NCI-H748 treated with DMSO at 0.1 percent for 48 hours (cell line): Measurements from ENCODE around the gene NKAIN2.
A peak's percentile ranks its signal among the peaks of the same experiment; 100 is the strongest.

Source experiments
- DNase-seq: peaks from one replicate; lab custom pipeline; 2025; lab: John Stamatoyannopoulos, UW

NKAIN2 gene

GRCh38 chr6:124825564-124825963 is 1021.9 kb downstream of the NKAIN2 start:
- DNase-seq: no peak

DNA sequence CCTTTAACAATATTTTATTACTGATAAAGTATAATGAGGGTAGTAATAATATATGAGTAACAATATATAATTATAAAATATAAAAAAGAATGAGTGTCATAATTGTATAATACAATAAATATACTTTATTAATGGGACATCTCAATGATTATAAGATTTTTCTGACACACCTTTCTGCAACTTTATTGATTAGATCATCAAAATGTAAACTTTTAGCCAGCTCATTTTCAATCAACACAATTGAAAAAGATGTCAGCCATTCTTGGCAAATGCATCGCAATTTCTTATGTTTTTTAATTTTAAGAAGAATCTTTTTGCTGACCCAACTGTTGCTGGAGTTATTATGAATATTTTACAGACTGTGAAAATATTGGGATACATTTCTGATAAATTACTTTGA is 1026.2 kb downstream of the NKAIN2 start:
- DNase-seq: no peak

DNA sequence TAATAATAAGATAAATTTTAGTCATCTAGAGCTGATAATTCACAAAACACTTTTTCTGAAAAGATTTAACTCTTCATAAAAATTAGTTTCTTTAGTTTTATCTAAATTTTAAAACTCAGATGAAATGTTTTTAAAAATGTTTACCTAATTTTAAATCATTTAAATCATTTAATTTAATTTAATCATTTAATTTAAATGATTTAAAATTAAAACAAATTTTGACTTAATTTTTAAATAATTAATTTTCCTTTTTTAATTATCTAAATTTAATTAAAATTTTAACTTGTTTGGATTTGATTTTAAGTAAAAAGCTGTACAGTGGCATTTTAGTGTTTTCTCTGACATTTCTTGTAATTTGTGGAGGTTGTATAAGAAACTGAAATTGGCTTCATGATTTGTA is 1026.8 kb downstream of the NKAIN2 start:
- DNase-seq: no peak

- DNase-seq: peak; percentile 34
These were observed 1050.8 kb downstream of the NKAIN2 start for GRCh38 chr6:124854338-124854922.

DNA sequence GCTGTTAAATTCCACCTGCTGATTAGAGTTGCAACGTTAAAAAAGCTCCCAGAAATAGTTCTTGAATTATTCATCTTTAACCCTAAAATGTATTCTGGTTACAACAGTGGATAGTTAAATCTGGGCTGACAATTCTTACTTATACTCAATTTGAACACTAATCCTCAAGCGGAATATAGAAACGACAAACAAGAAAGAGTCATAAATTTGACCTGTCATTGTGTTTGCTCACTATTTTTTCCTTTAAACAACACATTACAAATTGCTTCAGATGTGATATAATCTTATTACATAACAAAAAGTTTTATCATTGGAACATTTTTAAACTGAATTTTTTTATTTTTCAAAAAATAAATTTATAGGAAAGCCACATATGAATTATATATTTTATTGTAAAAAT is 1054.1 kb downstream of the NKAIN2 start:
- no peak for DNase-seq

DNA sequence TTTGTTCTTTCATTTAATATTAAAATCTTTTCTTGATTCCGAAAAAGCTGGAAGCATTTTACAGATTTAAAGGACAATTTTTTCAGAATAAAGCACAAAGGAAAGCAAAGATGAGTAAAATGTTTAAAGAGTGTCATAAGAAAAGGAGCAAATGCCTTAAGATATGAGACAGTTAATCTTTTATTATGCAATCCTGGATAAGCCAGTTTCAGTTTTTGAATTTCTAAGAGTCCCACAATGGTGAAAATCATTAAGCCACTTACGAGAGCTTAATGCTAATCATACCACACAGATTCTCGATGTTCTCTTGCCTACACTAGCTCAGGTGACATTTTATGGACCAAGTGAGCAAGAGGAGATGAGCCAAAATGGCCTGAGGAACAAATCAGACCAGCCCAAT is 1054.9 kb downstream of the NKAIN2 start:
- no peak for DNase-seq

- no peak for DNase-seq
These were observed 1055.7 kb downstream of the NKAIN2 start for GRCh38 chr6:124859366-124859765.

GRCh38 chr6:124866040-124866439 is 1062.4 kb downstream of the NKAIN2 start:
- DNase-seq: no peak

DNA sequence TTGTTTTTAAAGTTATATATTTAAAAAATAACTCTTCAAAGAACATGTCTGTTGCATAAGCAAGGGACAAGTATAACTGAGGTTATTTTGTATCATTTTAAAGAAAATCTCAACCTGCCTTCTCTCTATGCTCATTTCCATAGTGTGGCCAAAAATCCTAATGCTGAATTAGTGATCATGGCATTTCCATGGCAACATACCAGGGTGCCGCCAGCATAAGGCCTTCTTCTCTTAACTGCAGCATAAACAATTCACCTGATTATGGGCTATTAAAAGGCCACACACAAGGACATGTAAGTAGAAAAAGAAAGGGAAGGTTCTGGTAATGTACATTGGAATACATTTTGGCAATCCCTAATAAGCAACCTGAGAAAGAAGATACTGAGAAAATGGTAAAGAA is 1063.5 kb downstream of the NKAIN2 start:
- DNase-seq: peak; percentile 30

DNA sequence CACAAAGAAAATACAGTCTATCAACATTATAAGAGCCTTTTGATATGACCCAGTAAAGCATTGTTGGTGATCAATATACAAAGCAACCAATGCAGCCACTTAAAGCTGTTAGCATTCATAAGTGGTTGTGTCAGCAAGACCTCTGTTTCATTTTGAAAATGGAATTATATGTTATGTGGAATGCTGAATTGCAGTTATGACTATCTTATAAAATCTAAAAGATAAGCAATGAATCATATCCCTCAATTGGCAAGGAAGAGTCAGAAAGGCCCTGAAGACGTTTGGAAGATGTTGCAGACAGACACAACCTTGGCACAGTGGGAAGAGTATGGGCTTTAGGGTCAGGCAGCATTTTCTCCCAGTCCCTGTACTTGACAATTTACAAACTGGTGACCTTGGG is 1064.8 kb downstream of the NKAIN2 start:
- no peak for DNase-seq

DNA sequence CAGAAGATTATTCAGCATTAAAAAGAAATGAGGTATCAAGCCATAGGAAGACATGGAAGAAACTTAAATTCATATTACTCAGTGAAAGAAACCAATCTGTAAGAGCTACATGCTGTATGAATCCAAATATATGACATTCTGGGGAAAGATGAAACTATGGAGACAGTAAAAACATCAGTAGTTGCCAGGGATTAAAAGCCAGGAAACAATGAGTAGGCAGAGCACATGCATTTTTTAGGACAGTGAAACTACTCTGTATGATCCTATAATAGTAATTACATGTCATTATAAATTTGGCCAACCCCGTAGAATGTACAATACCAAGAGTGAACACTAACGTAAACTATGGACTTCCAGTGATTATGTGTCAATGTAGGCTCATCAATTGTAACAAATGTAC is 1065.8 kb downstream of the NKAIN2 start:
- no peak for DNase-seq

DNA sequence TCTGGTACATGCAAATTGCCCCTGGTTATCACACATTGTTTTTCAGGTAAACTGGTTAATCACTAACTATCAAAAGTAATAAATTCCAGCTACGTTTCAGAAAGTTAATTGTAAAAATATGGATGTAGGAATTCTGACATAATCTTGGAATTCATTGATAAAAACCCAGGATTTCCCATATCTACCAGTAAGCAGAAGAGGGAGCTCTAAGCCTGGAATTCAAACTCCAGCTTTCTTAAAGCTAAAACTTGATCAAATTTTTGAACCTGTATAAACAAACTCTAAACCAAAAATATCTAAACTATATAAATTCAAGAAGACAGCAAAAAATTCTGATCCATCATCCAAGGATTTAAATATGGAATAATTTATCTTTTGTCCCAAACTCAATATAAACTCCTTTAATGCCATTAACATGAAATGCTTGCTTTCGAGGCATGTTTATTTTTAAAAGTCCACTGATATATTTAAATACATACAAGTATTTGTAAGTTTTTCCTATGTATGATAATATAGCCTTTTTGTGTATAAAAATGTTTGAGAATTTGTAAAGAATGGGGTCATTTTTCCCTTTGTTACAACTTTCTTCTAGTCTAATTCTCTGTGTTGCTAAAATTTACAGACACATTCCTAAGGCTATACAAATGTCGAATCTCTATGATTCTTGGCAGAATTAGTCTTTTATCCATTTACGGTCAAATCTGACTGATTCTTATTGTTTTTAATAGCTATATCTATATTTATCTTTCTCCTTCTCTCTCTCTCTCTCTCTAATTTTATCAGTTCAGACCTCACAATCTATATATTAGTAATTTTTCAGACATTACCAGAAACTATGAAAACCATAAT is 1067.2 kb downstream of the NKAIN2 start:
- peak; percentile 18 for DNase-seq

DNA sequence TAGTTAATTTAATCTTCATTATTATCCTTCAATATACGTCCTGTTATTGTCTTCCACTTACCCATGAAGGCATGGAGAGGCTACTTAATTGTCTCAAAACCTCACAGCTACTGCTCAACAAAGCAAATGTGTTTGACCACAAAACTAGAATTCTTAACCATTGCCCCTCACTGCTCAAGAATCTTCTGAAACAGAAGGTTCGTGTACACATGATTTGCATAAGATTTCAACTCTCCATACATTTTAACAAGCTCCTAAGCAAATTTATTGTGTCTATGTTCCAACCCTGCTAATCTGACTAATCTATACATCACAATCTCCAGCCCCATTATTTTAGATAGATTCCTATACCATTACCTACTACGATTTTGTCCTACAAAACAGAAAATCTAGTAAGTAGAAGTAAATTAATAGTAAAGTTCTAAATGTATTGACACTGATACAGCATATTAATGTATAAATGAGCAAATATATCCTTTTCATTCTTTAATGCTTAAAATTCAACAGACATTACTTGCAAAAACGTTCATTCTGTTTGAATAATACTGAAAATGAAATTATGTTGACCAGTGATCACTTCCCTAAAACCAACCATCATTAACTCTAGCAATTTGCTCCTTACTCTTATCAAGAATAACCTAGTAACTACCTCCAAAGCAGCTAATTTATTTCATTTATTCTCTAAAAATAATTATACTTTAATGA is 1068.8 kb downstream of the NKAIN2 start:
- DNase-seq: no peak

- no peak for DNase-seq
These were observed 1069.4 kb downstream of the NKAIN2 start for GRCh38 chr6:124873066-124873410.
